BJ (cell line): ENCODE data around the gene TBCEL. TPM values are rescaled to one million over a fixed set of nuclear protein-coding genes. Genes with fewer than 3 reads are reported as not detected.

Source experiments
- CTCF ChIA-PET: fragments of 350-600 bp; formaldehyde crosslinking; extraction: SDS; loops from one replicate; lab custom pipeline; 2021; ENCODE audit warnings: antibody characterized with exemption, inconsistent platforms; lab: Yijun Ruan, JAX
- POLR2A ChIA-PET: fragments of 300-600 bp; sonication (Branson Sonifier 250); formaldehyde crosslinking; extraction: SDS; loops from one replicate; lab custom pipeline; 2021; ENCODE audit warnings: antibody characterized with exemption; lab: Charles Lee
- DNase-seq: peaks from one replicate; pipeline ENCODE4 v3.0.0-alpha.2; 2011; ENCODE audit warnings: low read depth
- H3K27me3 ChIP-seq: 2 replicates; pipeline ENCODE4 v1.6.0; 2011; ENCODE audit warnings: low read length; ENCODE audit not compliant: control insufficient read depth, insufficient read depth
- H3K36me3 ChIP-seq: 2 replicates; pipeline ENCODE4 v1.5.1; 2011; ENCODE audit warnings: low read length; ENCODE audit not compliant: control insufficient read depth, insufficient read depth
- H3K4me3 ChIP-seq: 2 replicates; pipeline ENCODE4 v1.5.1; 2011; ENCODE audit warnings: low read depth, mild to moderate bottlenecking, control low read depth, low read length
- polyA plus RNA-seq: library from polyadenylated mRNA; depleted of rRNA; stranded (reverse); fragments of >200 nt; gene quantifications from 2 replicates; pipeline ENCODE4 v1.2.3, GENCODE V29; 2011
- TF ChIP-seq, protein P1 (sequence below): IDR thresholded peaks from 2 replicates; pipeline ENCODE4 v1.5.1; 2011; ENCODE audit warnings: low read depth, mild to moderate bottlenecking, control low read depth, inconsistent platforms, low read length, moderate library complexity; ENCODE audit not compliant: insufficient read depth

Gene TBCEL
- polyA plus RNA-seq, 1 experiment = 8.6 TPM

GRCh38 chr11:121059605-121060004 is 35.7 kb downstream of the TBCEL start:
- no peak overlapping the region for H3K4me3 ChIP-seq
- ChIA-PET CTCF (no interaction called here), POLR2A (no interaction called here)
- H3K27me3 ChIP-seq = no peaks in the 10 kb centered on the region
- DNase-seq = no peak
- TF ChIP-seq, protein P1, sequence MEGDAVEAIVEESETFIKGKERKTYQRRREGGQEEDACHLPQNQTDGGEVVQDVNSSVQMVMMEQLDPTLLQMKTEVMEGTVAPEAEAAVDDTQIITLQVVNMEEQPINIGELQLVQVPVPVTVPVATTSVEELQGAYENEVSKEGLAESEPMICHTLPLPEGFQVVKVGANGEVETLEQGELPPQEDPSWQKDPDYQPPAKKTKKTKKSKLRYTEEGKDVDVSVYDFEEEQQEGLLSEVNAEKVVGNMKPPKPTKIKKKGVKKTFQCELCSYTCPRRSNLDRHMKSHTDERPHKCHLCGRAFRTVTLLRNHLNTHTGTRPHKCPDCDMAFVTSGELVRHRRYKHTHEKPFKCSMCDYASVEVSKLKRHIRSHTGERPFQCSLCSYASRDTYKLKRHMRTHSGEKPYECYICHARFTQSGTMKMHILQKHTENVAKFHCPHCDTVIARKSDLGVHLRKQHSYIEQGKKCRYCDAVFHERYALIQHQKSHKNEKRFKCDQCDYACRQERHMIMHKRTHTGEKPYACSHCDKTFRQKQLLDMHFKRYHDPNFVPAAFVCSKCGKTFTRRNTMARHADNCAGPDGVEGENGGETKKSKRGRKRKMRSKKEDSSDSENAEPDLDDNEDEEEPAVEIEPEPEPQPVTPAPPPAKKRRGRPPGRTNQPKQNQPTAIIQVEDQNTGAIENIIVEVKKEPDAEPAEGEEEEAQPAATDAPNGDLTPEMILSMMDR = no peak
- H3K36me3 ChIP-seq = no peaks in the 10 kb centered on the region; the same call in 1 of the 2 replicates

- no peak for DNase-seq
- Histone ChIP-seq H3K36me3 (no peaks in the 10 kb centered on the region), H3K27me3 (no peaks in the 10 kb centered on the region), H3K4me3 (no peak overlapping the region)
- CTCF ChIA-PET = interaction anchor here (0.8 to 1.2 kb wide), 3 partner anchors 10 to 26 kb away, joined by 3 to 7 read pairs (median 4); no protein-coding TSS in a partner anchor
- TF ChIP-seq, protein P1 = peak; percentile 31
- POLR2A ChIA-PET = no interaction called here
These were observed 39.8 kb downstream of the TBCEL start for GRCh38 chr11:121063728-121064127.

DNA sequence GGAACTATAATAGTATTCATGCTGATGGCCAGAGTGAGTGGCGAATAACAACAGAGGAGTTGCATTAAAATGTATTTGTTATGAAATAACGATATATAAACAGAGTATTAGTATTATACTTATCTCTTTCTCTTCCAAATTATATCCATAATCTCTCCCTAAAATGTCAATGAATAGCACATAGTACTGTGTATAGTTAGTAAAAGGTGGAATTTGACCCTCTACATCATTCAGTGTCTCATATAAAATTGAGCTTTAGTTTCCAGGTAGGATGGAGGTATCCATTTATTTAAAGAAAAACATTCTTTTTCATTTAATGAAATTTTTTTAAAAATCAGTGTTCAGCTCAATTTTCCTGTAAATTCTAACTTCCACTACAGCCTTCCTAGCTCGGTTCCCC is 42.7 kb downstream of the TBCEL start:
- ChIA-PET CTCF (interaction anchor here (0.6 to 1.3 kb wide), 3 partner anchors 9 to 280 kb away, joined by 3 read pairs; no protein-coding TSS in a partner anchor), POLR2A (no interaction called here)
- Histone ChIP-seq H3K27me3 (no peaks in the 10 kb centered on the region), H3K4me3 (no peak overlapping the region), H3K36me3 (no peaks in the 10 kb centered on the region)
- TF ChIP-seq, protein P1 = no peak
- no peak for DNase-seq

- ChIA-PET POLR2A (no interaction called here), CTCF (interaction anchor here (1.0 to 1.5 kb wide), 3 partner anchors 10 to 18 kb away, joined by 3 to 4 read pairs (median 3); no protein-coding TSS in a partner anchor)
- Histone ChIP-seq H3K36me3 (no peaks in the 10 kb centered on the region; the same call in 1 of the 2 replicates), H3K4me3 (no peak overlapping the region), H3K27me3 (no peaks in the 10 kb centered on the region)
- DNase-seq = no peak
- TF ChIP-seq, protein P1 = no peak
These were observed 43.1 kb downstream of the TBCEL start for GRCh38 chr11:121067026-121067425.

DNA sequence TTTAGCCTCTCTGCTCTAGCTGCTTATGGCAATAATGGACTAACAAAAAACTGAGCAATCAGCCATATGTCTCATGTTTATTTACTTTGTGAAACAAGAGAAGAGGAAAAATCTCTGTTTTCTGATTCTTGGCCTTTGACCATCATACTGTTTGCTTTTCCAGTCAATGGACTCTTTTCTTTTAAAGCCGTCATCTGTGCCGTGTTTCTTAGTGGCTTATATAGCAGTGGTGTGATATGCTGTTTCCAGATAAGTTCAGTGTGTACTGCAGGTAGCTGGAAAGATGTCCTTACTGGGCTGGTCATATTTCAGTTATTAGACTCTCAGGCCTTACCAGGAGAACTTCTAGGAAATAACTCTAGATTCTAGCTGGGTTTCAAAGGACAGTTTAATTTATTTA is 43.6 kb downstream of the TBCEL start:
- no peak for DNase-seq
- CTCF ChIA-PET = interaction anchor here (1.0 to 1.5 kb wide), 2 partner anchors 10 to 13 kb away, joined by 3 to 4 read pairs; no protein-coding TSS in a partner anchor

More for the DNA sequence above, 43.6 kb downstream of the TBCEL start:
- TF ChIP-seq, protein P1 = no peak
- POLR2A ChIA-PET = interaction anchor here (0.7 kb wide), 1 partner anchor 36 kb away, joined by 4 read pairs; no protein-coding TSS in a partner anchor
- H3K27me3 ChIP-seq = no peaks in the 10 kb centered on the region
- no peak overlapping the region for H3K4me3 ChIP-seq
- H3K36me3 ChIP-seq = no peaks in the 10 kb centered on the region; the same call in 1 of the 2 replicates
